Activated CD4-positive, alpha-beta T cell treated with anti-CD3 and anti-CD28 coated beads for 36 hours (primary cell): Measurements from ENCODE around the gene OMD. TPM values are rescaled to one million over a fixed set of nuclear protein-coding genes. Genes with fewer than 3 reads are reported as not detected.

Experiments
- total RNA-seq, 2 experiments: library from RNA; stranded (reverse); gene quantifications; one replicate each; pipeline ENCODE4 v1.2.3, GENCODE V29; 2021

Gene OMD
- total RNA-seq, 2 experiments from 2014 or later, result not detected

Other genes with a start within 250 kb of the OMD start
- gene IARS1, start 130.8 kb downstream of the OMD start, total RNA-seq, result 100 to 1,000 TPM; 261 to 286 TPM
- 10 to 100 TPM; 57.7 to 80.2 TPM for gene NOL8, start 99.1 kb downstream of the OMD start, total RNA-seq
- gene CENPP, start 98.5 kb downstream of the OMD start, total RNA-seq, result 10 to 100 TPM; 22.8 to 32.3 TPM
- gene OGN, start 19.9 kb downstream of the OMD start, total RNA-seq, result not detected
- gene ASPN, start 58.0 kb upstream of the OMD start, total RNA-seq, result not detected
- not detected for gene ECM2, start 111.5 kb upstream of the OMD start, total RNA-seq
- gene IPPK, start 245.7 kb upstream of the OMD start, total RNA-seq, result 10 to 100 TPM in 1 of 2 experiments, 1 to 10 TPM in 1; 9.9 to 12.2 TPM